SIG-M5 (cell line): ENCODE measurements around the gene FOXO6.

Source experiments
- DNase-seq: peaks from one replicate; lab custom pipeline; 2025; lab: John Stamatoyannopoulos, UW

FOXO6 gene

GRCh38 chr1:41360786-41361494, at the start of gene FOXO6:
Gene FOXO6 (plus strand): TSS chr1:41361434.
- peak; percentile 38 for DNase-seq

GRCh38 chr1:41312991-41313645, 48.1 kb upstream of the FOXO6 start:
- no peak for DNase-seq

GRCh38 chr1:41313661-41314131, 47.5 kb upstream of the FOXO6 start:
- no peak for DNase-seq

GRCh38 chr1:41314376-41315145, 46.7 kb upstream of the FOXO6 start:
- no peak for DNase-seq

GRCh38 chr1:41315146-41315822, 46.0 kb upstream of the FOXO6 start:
- DNase-seq = no peak

GRCh38 chr1:41315871-41316270, 45.4 kb upstream of the FOXO6 start:
- no peak for DNase-seq

- DNase-seq = no peak
Observed at GRCh38 chr1:41317361-41317760, 43.9 kb upstream of the FOXO6 start.

GRCh38 chr1:41318135-41318534, 43.1 kb upstream of the FOXO6 start:
- DNase-seq = no peak

GRCh38 chr1:41319106-41319755, 42.0 kb upstream of the FOXO6 start:
- no peak for DNase-seq

GRCh38 chr1:41319807-41320711, 41.2 kb upstream of the FOXO6 start:
- DNase-seq = no peak

- no peak for DNase-seq
Observed at GRCh38 chr1:41320895-41321676, 40.1 kb upstream of the FOXO6 start.

GRCh38 chr1:41322101-41322661, 39.1 kb upstream of the FOXO6 start:
- no peak for DNase-seq

- DNase-seq = no peak
Observed at GRCh38 chr1:41322835-41323234, 38.4 kb upstream of the FOXO6 start.

GRCh38 chr1:41323243-41323642, 38.0 kb upstream of the FOXO6 start:
- no peak for DNase-seq

GRCh38 chr1:41325801-41326200, 35.4 kb upstream of the FOXO6 start:
- no peak for DNase-seq

- DNase-seq = no peak
Observed at GRCh38 chr1:41327383-41327999, 33.7 kb upstream of the FOXO6 start.

GRCh38 chr1:41328001-41328615, 33.1 kb upstream of the FOXO6 start:
- DNase-seq = no peak

GRCh38 chr1:41328780-41329640, 32.2 kb upstream of the FOXO6 start:
- DNase-seq = no peak
